ENCODE results near the gene TSHZ2. TPM values are rescaled to one million over a fixed set of nuclear protein-coding genes. Genes with fewer than 3 reads are reported as not detected.
A peak's percentile ranks its signal among the peaks of the same experiment; 100 is the strongest.
"Not testable (repeated sequence)": the region's sequence is repeated elsewhere in the genome, so short reads cannot be mapped to it uniquely, and the experiment has no call there.

Gene TSHZ2
- total and polyA plus RNA-seq, 4 donors, result 0.93 to 8.8 (median 3.8) TPM

DNA sequence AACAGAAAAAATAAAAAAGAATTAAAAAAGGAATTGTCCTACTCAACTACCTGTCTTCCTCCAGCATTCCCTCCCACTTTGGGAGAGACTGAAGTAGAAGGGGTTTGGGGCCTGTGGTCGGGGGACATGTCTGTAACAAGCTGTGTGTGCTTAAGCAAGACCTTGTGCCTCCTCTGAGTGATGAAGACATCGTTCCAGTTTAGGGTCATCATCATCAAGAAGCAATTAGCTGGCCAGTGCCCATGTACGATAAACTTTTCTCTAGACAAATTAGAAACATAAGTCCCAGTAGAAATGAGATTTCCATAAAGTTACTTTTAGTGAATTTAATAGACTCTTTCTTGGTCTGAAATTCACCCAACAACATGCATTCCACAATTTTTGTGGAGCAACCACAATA lies 348.5 kb downstream of the TSHZ2 start:
- Histone ChIP-seq H3K4me1 (ENCODE audit: control insufficient read depth in 5 of 5, insufficient read depth in 5 of 5, low read length in 5 of 5) (peaks cover 0 to 16% (median 0%) of the 10 kb centered on the region in 5 donors), H3K27me3 (ENCODE audit: control insufficient read depth in 3 of 3, insufficient read depth in 3 of 3, low read length in 2 of 3) (no peaks in the 10 kb centered on the region), H3K36me3 (ENCODE audit: control insufficient read depth in 4 of 4, insufficient read depth in 4 of 4, low read length in 4 of 4) (no peaks in the 10 kb centered on the region), H3K9ac (ENCODE audit: insufficient read depth in 1 of 2, low read length in 2 of 2) (no peak overlapping the region), H3K9me3 (ENCODE audit: control insufficient read depth in 4 of 4, insufficient read depth in 3 of 4, low read length in 3 of 4) (peaks cover 0 to 3% (median 0%) of the 10 kb centered on the region in 4 donors), H3K27ac (ENCODE audit: low read depth in 1 of 2, low read length in 1 of 2) (no peak overlapping the region), H3K4me3 (no peak overlapping the region)
- ATAC-seq (ENCODE audit: insufficient read depth, low FRiP score) (no peak), DNase-seq (peak in 2 of 3 donors; percentile 22 to 68)
- TF ChIP-seq CTCF (IDR thresholded peaks at IDR 0.05; ENCODE audit: control extremely low read depth, extremely low read depth), result no peak
- WGBS, 2 donors, result 78 to 86% methylated on average over 3 of the region's 3 CpGs

DNA sequence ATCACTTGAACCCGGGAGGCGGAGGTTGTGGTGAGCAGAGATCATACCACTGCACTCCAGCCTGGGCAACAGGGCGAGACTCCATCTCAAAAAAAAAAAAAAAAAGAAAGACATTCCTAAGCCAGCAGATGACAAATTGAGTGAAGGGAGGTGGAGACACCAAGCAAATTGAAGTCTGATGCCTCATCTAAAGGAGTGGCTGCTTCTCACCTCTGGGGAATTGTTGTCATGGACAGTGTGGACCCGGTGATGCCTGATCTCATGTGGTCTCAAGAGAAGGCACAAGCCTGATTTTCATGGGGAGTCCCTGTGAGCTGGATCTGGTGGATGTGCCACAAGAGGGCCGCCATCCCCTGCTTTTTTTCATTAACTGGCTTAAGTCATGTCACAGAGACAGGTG lies 349.4 kb downstream of the TSHZ2 start:
- Histone ChIP-seq H3K4me3 (no peak overlapping the region), H3K9me3 (ENCODE audit: control insufficient read depth in 4 of 4, insufficient read depth in 3 of 4, low read length in 3 of 4) (peaks cover 0 to 3% (median 0%) of the 10 kb centered on the region in 4 donors), H3K9ac (ENCODE audit: insufficient read depth in 1 of 2, low read length in 2 of 2) (no peak overlapping the region), H3K27me3 (ENCODE audit: control insufficient read depth in 3 of 3, insufficient read depth in 3 of 3, low read length in 2 of 3) (no peaks in the 10 kb centered on the region), H3K27ac (ENCODE audit: low read depth in 1 of 2, low read length in 1 of 2) (no peak overlapping the region), H3K36me3 (ENCODE audit: control insufficient read depth in 4 of 4, insufficient read depth in 4 of 4, low read length in 4 of 4) (no peaks in the 10 kb centered on the region), H3K4me1 (ENCODE audit: control insufficient read depth in 5 of 5, insufficient read depth in 5 of 5, low read length in 5 of 5) (peaks cover 0 to 12% (median 0%) of the 10 kb centered on the region in 5 donors)
- TF ChIP-seq CTCF (IDR thresholded peaks at IDR 0.05; ENCODE audit: control extremely low read depth, extremely low read depth), result no peak
- 92 to 93% methylated on average over 5 of the region's 5 CpGs for WGBS, 2 donors
- ATAC-seq (ENCODE audit: insufficient read depth, low FRiP score), result no peak
- DNase-seq, result no peak

DNA sequence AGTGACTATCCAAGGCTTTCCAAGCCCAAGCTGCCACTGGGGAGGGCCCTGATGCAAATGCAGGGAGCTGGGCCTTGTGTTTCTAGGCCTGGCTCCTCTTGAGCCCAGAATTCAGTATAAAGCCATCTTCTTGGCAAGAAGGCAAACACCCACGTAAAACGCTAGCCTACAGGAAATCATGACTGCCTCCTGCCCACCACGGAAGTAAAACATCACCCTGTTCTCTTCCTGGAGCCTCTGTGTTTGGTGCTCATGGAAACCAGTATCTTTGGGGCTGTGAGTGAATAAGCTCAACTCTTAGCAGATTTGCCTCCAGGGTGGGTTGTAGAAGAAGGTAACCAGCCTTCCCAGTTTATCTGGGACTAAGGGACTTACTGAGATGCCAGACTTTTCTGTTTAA lies 350.5 kb downstream of the TSHZ2 start:
- H3K27me3 ChIP-seq (ENCODE audit: control insufficient read depth in 3 of 3, insufficient read depth in 3 of 3, low read length in 2 of 3), result no peaks in the 10 kb centered on the region
- no peak overlapping the region for H3K27ac ChIP-seq (ENCODE audit: low read depth in 1 of 2, low read length in 1 of 2)
- TF ChIP-seq CTCF (IDR thresholded peaks at IDR 0.05; ENCODE audit: control extremely low read depth, extremely low read depth), result no peak
- no peak overlapping the region for H3K4me3 ChIP-seq
- H3K4me1 ChIP-seq (ENCODE audit: control insufficient read depth in 5 of 5, insufficient read depth in 5 of 5, low read length in 5 of 5), result peaks cover 0 to 6% (median 0%) of the 10 kb centered on the region in 5 donors
- no peak overlapping the region for H3K9ac ChIP-seq (ENCODE audit: insufficient read depth in 1 of 2, low read length in 2 of 2)
- H3K36me3 ChIP-seq (ENCODE audit: control insufficient read depth in 4 of 4, insufficient read depth in 4 of 4, low read length in 4 of 4), result no peaks in the 10 kb centered on the region
- no peak for ATAC-seq (ENCODE audit: insufficient read depth, low FRiP score)
- no peak for DNase-seq
- peaks cover 0 to 3% (median 0%) of the 10 kb centered on the region in 4 donors for H3K9me3 ChIP-seq (ENCODE audit: control insufficient read depth in 4 of 4, insufficient read depth in 3 of 4, low read length in 3 of 4)
- 27 to 57% methylated on average over 3 of the region's 3 CpGs for WGBS, 2 donors

- not testable (repeated sequence) for H3K36me3 ChIP-seq (ENCODE audit: control insufficient read depth in 4 of 4, insufficient read depth in 4 of 4, low read length in 4 of 4); DNase-seq; ATAC-seq (ENCODE audit: insufficient read depth, low FRiP score); H3K9ac ChIP-seq (ENCODE audit: insufficient read depth in 1 of 2, low read length in 2 of 2); H3K4me1 ChIP-seq (ENCODE audit: control insufficient read depth in 5 of 5, insufficient read depth in 5 of 5, low read length in 5 of 5); H3K4me3 ChIP-seq; H3K27ac ChIP-seq (ENCODE audit: low read depth in 1 of 2, low read length in 1 of 2); H3K27me3 ChIP-seq (ENCODE audit: control insufficient read depth in 3 of 3, insufficient read depth in 3 of 3, low read length in 2 of 3); H3K9me3 ChIP-seq (ENCODE audit: control insufficient read depth in 4 of 4, insufficient read depth in 3 of 4, low read length in 3 of 4)
- 76 to 85% methylated on average over 6 of the region's 6 CpGs for WGBS, 2 donors
Measured at GRCh38 chr20:53323460-53323859, 351.3 kb downstream of the TSHZ2 start.
